Measurements from ENCODE around the gene DDI2.
"Not testable (repeated sequence)": the region's sequence is repeated elsewhere in the genome, so short reads cannot be mapped to it uniquely, and the experiment has no call there.

DDI2 gene

GRCh38 chr1:15617173-15618076 lies at the start of gene DDI2:
DDI2 (plus strand) TSS chr1:15617458; CDS start chr1:15617671, 213 bp downstream.
- peak; percentile 99 for DNase-seq

GRCh38 chr1:15568387-15569073 lies 48.7 kb upstream of the DDI2 start:
- DNase-seq = no peak

- no peak for DNase-seq
Observed at GRCh38 chr1:15570861-15571260, 46.4 kb upstream of the DDI2 start.

- no peak for DNase-seq
Observed at GRCh38 chr1:15571266-15571665, 46.0 kb upstream of the DDI2 start.

GRCh38 chr1:15573477-15573876 lies 43.8 kb upstream of the DDI2 start:
- DNase-seq = peak; percentile 24

DNA sequence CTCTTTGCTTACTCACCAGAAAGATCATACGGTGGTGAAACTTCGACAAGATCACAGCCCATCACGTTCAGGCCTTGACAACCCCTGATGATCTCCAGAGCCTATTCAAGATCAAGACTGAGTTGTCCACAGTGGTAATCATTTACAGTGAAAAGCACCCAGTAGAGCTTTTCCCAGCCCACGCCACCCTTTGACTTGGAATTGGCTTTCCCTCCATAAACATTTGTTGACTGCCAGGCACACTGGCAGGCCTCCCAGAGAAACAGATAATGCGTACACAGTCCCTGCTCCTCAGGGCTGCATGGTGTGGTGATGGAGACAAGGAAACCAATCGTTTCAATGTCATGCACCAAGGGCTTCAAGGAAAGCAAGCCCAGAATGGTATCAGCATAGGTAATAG lies 42.5 kb upstream of the DDI2 start:
- DNase-seq = no peak

- no peak for DNase-seq
Observed at GRCh38 chr1:15575549-15576150, 41.6 kb upstream of the DDI2 start.

DNA sequence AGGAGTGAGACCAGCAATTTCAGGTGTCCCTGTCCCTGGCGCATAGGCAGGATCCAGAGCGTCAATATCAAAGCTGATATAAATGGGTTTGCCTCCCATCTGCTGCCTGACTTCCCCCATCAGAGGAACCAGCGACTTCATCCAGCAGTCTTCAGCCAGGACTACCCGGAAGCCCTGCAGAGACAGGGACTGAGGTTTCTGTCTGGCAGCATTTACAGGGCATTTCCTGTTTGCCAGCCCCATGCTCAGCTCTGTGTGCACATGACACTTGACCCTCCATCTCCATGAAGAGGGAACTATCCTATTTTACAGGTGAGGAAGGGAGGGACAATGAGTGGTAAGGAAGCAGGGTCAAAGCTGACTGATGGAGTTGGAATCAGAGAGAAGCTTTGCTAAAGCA lies 39.6 kb upstream of the DDI2 start:
- no peak for DNase-seq

DNA sequence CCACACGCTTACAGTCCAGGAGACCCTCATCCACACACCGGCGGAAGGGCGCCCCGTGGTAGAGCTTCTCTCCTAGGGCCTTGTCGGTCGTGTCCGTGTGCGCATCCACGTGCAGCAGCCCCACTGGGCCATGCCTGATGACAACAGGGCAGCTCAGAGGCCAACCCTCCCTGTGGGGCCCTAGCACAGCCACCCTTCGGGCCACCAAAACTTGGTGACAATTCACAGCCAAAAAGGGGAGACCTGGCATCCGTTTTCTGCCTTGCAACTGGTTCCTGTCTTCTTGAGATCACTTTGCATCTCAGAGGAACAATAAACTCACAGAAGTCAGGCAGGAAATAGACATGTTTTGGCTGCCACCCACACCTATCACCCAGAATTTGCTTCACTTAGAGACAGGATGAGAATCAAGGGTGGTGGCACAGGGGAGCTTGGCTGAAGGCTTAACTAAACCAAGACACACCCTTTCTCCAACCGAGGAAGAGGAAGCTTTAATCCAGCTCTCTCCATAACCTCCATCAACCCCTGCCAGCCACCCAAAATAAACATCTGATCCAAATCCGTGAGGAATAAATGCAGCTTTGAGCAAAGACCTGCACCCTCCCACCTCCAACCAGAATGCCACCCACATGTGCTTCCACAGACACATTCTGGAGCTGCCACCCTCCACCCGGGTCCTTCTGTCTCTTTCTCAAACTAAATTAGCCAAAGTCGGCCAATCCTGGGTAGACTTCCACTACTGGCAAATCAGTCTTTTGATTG lies 38.2 kb upstream of the DDI2 start:
- no peak for DNase-seq

- DNase-seq = no peak
Observed at GRCh38 chr1:15579683-15580047, 37.6 kb upstream of the DDI2 start.

GRCh38 chr1:15583016-15583706 lies 34.1 kb upstream of the DDI2 start:
- no peak for DNase-seq

DNA sequence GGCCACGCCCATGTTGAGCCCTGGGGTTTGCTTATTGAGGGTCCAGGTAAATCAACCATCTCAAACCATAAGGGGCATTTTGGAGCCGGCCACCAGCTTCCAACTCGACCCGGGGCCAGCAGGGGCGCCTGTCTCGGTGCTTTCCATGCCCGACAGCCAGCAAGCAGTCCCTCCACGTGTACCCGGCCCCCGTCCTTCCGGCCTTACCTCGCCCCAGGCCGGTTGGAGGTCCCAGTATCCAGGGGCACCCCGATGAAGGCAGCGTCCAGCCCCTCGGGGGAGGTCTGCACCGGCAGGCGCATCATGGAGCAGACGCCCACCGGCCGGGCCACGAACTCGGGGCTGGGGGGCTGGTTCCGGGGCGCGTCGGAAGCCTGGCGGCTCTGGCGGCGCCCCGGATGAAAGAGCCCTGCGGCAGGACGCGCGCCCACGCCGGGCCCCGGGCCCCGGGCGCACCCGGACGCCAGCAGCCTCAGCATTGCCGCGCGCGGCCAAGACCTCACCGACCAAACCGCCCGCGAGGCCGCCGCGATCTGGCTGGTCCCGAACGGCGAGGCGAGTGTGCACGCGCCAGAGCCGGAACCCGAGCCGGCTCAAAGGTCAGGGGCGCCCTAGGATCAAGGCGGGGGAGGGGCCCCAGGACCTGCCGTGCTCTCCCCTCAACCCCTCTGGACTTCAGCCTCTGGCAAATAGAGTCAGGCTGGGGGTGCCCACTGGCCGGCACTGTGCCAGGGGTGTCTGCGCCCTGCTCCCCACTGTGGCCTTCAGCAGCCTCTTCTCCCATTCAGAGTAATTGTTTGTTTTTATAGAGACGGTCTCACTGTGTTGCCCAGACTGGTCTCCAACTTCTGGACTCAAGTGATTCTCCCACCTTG lies 32.5 kb upstream of the DDI2 start, which contains the start of gene AGMAT:
TSS of gene AGMAT (minus strand) at position 563 of the 875 bp plus-strand sequence. CDS start at position 479, 84 bp downstream.
- DNase-seq = peak; percentile 32

GRCh38 chr1:15592285-15592684 lies 25.0 kb upstream of the DDI2 start:
- DNase-seq = no peak

- no peak for DNase-seq
Observed at GRCh38 chr1:15595809-15596617, 21.2 kb upstream of the DDI2 start.

GRCh38 chr1:15598436-15598835 lies 18.8 kb upstream of the DDI2 start:
- DNase-seq = no peak

DNA sequence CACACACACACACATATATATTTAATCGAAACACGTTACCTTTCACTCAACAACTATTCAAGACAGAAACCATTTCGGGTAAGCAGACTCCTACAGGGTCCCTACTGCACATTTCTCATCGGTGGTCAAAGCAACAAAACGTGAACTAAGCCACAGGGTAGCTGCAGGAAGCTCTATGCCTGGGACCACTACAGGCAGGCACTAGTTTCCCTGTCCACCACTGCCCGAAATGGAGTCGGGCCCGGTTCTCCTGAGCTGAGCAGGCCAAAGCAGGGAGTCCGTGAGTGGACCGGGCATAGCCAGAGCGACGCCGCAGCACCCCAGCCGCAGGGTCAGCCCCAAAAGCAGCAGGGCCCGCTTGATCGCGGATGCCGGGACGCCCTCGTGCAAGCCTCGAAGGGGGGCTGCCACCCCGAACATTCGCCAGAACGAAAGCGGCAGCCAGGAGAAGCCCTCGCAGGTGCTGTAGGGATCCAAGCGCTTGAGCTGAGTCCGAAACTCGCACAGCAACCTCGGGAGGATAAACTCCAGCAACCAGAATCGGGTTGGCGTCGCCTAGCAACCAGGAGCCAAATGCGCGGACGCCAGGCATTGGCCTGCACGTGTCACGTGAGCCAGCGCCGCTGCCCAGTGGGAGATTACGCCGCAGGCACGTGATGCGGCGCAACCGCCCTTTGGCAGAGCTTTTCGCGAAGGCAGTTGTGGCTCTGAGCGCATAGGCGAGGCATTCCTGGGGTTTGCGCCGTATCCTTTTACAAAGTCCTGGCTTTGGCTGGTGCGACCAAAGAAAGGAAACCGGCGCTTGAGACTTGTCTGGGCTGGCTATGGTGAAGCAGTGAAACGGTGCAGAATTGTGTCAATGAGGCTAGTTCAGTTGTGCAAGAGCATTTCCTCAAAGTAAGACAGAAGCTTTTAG lies 13.9 kb upstream of the DDI2 start:
- DNase-seq = peak; percentile 96

- not testable (repeated sequence) for DNase-seq
Observed at GRCh38 chr1:15603966-15604282, 13.3 kb upstream of the DDI2 start.

DNA sequence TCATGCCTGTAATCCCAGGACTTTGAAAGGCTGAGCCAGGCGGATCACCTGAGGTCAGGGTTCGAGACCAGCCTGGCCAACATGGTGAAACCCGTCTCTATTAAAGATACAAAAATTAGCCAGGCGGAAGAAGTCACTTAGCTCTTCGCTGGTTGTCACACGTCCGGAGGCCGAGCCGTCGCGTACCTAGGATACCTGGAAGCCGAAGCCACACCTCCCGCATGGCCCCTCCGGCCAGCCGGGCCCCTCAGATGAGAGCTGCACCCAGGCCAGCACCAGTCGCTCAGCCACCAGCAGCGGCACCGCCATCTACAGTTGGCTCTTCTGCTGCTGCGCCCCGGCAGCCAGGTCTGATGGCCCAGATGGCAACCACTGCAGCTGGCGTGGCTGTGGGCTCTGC lies 12.9 kb upstream of the DDI2 start:
- not testable (repeated sequence) for DNase-seq

Measured in fibroblast of upper back skin (primary cell).